Omental fat pad (tissue), 4 donors: Measurements from ENCODE around the gene SVEP1. TPM values are rescaled to one million over a fixed set of nuclear protein-coding genes. Genes with fewer than 3 reads are reported as not detected.

Source experiments
- ATAC-seq: fragments of 150-250 bp; one replicate; pipeline ENCODE4 v1.9.1; 2016; ENCODE audit warnings: mild to moderate bottlenecking, moderate library complexity; ENCODE audit not compliant: low FRiP score
- DNase-seq: peaks from one replicate; pipeline ENCODE4 v3.0.0-alpha.2; 2019; ENCODE audit warnings: low spot score
- CTCF ChIP-seq, 3 donors: fragments of 450-650 bp; IDR thresholded peaks; one replicate each; pipeline ENCODE4 v1.5.1; 2016 to 2017; ENCODE audit warnings: antibody characterized with exemption in 3 of 3, mild to moderate bottlenecking in 3 of 3, moderate library complexity in 2 of 3
- total RNA-seq, 4 donors: library from RNA; depleted of rRNA; stranded (reverse); fragments of >200 nt; gene quantifications; one replicate each; pipeline ENCODE4 v1.1.0, GENCODE V29; 2016

Gene SVEP1
- total RNA-seq, 4 donors from 2014 or later = 140 to 465 (median 209) TPM

GRCh38 chr9:110330484-110331105 lies 248.9 kb downstream of the SVEP1 start:
- ATAC-seq (no peak), DNase-seq (no peak)
- no peak for TF ChIP-seq CTCF (IDR thresholded peaks at IDR 0.05)

GRCh38 chr9:110329639-110330230 lies 249.8 kb downstream of the SVEP1 start:
- TF ChIP-seq CTCF (IDR thresholded peaks at IDR 0.05) = no peak
- DNase-seq (no peak), ATAC-seq (no peak)

GRCh38 chr9:110328763-110329162 lies 250.8 kb downstream of the SVEP1 start:
- ATAC-seq (no peak), DNase-seq (no peak)
- TF ChIP-seq CTCF (IDR thresholded peaks at IDR 0.05) = no peak

- DNase-seq = no peak
- ATAC-seq = no peak
- TF ChIP-seq CTCF (IDR thresholded peaks at IDR 0.05) = no peak
Observed at GRCh38 chr9:110327716-110328115, 251.8 kb downstream of the SVEP1 start.

GRCh38 chr9:110323818-110324217 lies 255.7 kb downstream of the SVEP1 start:
- no peak for ATAC-seq
- no peak for TF ChIP-seq CTCF (IDR thresholded peaks at IDR 0.05)
- no peak for DNase-seq

- TF ChIP-seq CTCF (IDR thresholded peaks at IDR 0.05) = no peak
- DNase-seq (no peak), ATAC-seq (peak; percentile 63)
Observed at GRCh38 chr9:110320651-110321445, 258.7 kb downstream of the SVEP1 start.
